GM10266 (cell line): ENCODE measurements around the gene GTF2IRD1.
A peak's percentile ranks its signal among the peaks of the same experiment; 100 is the strongest.

Source experiments
- DNase-seq: peaks from one replicate; pipeline ENCODE4 v3.0.0; 2012; ENCODE audit errors: extremely low spot score
- CTCF ChIP-seq: IDR thresholded peaks from 2 replicates; pipeline ENCODE4 v1.5.1; 2012; ENCODE audit warnings: mild to moderate bottlenecking, low read depth; ENCODE audit not compliant: control insufficient read depth, insufficient read depth; ENCODE audit errors: missing control alignments

The GTF2IRD1 gene, protein sequence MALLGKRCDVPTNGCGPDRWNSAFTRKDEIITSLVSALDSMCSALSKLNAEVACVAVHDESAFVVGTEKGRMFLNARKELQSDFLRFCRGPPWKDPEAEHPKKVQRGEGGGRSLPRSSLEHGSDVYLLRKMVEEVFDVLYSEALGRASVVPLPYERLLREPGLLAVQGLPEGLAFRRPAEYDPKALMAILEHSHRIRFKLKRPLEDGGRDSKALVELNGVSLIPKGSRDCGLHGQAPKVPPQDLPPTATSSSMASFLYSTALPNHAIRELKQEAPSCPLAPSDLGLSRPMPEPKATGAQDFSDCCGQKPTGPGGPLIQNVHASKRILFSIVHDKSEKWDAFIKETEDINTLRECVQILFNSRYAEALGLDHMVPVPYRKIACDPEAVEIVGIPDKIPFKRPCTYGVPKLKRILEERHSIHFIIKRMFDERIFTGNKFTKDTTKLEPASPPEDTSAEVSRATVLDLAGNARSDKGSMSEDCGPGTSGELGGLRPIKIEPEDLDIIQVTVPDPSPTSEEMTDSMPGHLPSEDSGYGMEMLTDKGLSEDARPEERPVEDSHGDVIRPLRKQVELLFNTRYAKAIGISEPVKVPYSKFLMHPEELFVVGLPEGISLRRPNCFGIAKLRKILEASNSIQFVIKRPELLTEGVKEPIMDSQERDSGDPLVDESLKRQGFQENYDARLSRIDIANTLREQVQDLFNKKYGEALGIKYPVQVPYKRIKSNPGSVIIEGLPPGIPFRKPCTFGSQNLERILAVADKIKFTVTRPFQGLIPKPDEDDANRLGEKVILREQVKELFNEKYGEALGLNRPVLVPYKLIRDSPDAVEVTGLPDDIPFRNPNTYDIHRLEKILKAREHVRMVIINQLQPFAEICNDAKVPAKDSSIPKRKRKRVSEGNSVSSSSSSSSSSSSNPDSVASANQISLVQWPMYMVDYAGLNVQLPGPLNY

GRCh38 chr7:74453322-74454011, at the start of gene GTF2IRD1:
TSS of gene GTF2IRD1 (plus strand) at chr7:74453906. CDS start at chr7:74508081, 54,175 bp downstream.
- TF ChIP-seq CTCF = no peak
- peak; percentile 83 for DNase-seq

DNA sequence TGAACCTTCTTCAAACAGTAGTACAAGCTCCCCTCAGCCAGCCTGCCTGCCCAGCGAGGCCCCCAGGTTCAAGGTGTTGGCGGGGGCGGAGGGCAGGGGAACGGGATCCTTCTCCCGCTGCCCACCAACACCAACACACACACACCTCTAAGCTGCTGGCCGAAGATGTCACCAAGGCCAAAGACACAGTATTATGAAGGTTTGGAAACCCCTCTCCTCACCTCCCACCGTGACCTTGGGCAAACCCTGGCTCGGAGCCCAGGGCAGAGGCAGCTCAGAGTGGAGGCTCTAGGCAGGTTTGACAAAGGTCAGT, 49.4 kb upstream of the GTF2IRD1 start:
- no peak for TF ChIP-seq CTCF
- no peak for DNase-seq

DNA sequence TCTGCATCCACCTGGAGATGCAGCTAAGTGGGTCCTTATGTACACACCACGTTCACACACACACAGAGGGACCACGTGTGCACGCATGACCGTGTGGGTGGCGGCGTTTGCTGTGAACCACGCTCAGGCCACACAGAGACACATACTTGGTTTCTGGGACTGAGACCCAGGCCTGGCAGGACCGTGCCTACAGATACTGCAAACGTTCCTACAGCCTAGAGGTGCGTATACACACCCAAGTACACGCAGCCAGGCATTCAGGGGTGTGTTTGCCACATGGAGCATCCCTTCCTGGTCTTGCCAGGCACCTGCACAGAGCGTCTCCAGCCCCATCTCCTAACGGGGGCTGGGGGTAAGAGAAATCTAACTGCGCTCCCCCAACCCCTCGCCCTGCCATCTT, 49.0 kb upstream of the GTF2IRD1 start:
- TF ChIP-seq CTCF = no peak
- DNase-seq = no peak

- no peak for DNase-seq
- peak; percentile 27 for TF ChIP-seq CTCF
These were observed 48.4 kb upstream of the GTF2IRD1 start for GRCh38 chr7:74405191-74405898.

GRCh38 chr7:74405899-74406512, 47.7 kb upstream of the GTF2IRD1 start:
- no peak for DNase-seq
- no peak for TF ChIP-seq CTCF

DNA sequence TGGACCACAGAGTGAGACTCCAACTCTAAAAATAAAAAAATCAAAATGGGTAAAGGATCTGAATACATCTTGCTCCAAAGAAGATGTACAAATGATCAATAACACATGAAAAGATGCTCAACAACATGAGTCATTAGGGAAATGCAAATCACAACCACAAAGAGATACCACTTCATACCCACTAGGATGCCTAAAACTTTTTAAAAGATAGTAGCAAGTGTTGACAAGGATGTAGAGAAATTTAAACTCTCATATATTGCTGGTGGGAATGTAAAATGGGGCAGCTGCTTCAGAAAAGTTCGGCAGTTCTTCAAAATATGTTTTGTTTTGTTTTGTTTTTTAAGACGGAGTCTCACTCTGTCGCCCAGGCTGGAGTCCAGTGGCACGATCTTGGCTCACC, 45.7 kb upstream of the GTF2IRD1 start:
- DNase-seq = no peak
- no peak for TF ChIP-seq CTCF
